Left renal cortex interstitium (tissue), 4 donors: Measurements from ENCODE around the gene PARP12. TPM values are rescaled to one million over a fixed set of nuclear protein-coding genes. Genes with fewer than 3 reads are reported as not detected.
A peak's percentile ranks its signal among the peaks of the same experiment; 100 is the strongest.

ENCODE experiments used
- DNase-seq, 4 donors: peaks; one replicate each; pipeline ENCODE4 v3.0.0-alpha.2; 2013; ENCODE audit warnings: low read depth in 4 of 4, low spot score in 2 of 4, missing footprints in 1 of 4
- polyA plus RNA-seq, 4 donors: library from polyadenylated mRNA; unstranded; fragments of 120-200 nt; gene quantifications; one replicate each; pipeline ENCODE4 v1.2.1, GENCODE V29; 2013; ENCODE audit not compliant: insufficient read length in 4 of 4

The PARP12 gene
- polyA plus RNA-seq, 4 donors: 12.3 to 23.3 (median 17.7) TPM

DNA sequence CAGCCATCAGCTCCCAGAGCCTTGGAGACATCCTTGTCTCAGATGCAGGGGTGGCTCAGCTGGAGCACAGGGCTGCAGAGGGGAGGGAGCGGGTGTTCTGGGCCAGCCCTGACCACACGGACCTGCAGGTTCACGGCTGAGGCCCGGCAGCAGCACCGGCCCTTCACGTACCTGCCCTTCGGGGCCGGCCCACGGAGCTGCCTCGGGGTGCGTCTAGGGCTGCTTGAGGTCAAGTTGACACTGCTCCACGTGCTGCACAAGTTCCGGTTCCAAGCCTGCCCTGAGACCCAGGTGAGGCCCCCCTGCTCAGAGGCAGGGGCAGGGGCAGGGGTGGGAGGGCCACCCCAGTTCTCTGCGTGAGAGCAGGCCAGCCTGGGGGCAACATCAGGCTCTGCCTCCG is 45.2 kb downstream of the PARP12 start:
- no peak for DNase-seq

DNA sequence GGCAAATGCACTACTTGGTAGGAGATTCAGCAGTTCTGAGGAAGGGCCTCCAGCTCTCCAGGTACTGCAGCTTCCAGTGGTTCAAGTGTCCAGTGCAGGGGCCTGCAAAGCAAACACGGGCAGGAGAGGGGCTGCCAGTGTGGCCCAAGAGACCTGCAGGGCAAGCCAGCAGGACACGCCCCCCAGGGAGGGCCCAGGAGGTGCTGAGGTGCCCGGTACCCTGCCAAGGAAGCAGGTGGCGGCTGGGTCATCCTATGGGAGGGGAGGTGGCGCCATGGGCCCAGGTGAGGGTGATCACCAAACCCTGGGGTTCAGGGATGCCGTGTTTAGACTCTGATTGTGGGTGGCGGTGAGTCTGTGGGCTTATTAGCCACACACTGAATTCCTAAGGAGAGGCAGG is 45.7 kb downstream of the PARP12 start:
- no peak for DNase-seq

DNA sequence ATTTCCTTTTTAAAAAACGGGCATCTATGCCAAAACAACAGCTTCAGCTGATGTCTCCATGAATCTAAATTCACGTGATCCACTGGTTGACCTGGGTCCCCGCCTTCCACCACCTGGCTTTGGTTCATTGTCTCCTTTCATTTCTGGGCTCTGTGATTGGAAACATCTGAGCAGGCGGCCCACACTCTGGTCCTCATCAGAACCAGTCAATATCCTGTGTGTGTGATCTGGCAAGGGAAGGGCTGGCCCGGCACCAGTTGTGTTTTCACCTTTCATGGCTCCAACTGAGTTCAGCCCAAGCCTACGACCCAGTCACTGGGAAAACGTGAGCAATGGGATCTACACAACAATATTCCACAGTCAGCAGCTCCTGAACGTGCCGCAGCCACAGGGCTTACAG is 46.2 kb downstream of the PARP12 start:
- no peak for DNase-seq

DNA sequence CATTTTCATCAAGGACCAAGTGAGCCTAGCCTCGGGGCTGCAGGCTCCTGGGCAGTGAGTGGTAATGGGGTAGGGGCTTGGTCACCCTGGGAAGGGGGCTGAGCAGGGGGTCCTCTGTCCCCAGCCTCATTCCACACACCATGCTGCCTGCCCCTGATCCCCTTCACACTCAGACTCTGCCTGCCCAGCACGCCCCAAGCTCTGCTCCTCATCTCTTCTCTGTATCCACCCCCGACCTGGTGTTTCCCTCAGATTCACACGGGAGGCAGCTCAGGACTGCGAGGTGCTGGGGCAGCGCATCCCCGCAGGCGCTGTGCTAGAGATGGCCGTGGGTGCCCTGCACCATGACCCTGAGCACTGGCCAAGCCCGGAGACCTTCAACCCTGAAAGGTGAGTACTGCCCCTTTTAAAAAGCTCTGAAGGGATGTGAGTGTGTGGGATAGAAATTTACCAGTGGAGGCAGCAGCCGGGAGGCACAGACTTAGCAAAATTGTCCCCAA is 47.2 kb downstream of the PARP12 start:
- DNase-seq: no peak

DNA sequence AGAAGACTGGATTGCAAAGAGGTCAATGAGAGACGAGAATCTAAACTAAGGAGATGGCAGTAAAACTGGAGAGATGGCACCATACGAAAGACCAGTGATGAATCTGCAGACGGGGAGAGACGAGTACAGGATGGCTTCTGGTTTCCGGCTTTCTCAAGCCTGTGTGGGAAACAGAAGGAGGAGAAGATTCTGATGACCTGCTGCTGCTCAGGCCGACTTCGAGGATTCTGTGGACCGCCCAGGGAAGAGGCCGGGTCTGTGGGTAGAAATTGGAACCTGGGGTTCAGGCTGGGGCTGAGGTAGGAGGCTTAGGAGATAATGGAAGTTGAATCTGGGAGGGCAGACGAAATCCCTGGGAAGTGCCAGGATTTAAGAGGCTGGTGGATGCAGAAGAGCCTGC is 48.6 kb downstream of the PARP12 start:
- no peak for DNase-seq

DNA sequence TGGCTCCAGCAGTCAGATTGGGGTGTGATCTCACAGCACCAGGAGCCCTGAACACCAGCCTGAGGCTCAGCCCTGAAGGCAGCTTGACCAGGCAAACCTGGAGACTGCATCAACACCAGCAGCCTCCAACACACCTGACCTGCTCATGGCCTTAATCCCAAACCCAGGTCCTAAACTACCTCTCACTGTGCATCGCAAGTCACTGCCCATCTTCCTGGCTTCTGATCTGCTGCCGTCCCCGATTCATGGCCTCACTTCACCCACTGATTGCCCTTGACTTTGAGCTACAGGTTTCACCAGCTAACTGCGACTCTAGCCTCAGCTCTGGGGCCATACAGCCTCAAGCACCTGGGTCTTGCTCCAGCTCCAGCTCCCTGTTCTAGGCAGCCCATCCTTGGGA is 49.1 kb downstream of the PARP12 start:
- no peak for DNase-seq

DNA sequence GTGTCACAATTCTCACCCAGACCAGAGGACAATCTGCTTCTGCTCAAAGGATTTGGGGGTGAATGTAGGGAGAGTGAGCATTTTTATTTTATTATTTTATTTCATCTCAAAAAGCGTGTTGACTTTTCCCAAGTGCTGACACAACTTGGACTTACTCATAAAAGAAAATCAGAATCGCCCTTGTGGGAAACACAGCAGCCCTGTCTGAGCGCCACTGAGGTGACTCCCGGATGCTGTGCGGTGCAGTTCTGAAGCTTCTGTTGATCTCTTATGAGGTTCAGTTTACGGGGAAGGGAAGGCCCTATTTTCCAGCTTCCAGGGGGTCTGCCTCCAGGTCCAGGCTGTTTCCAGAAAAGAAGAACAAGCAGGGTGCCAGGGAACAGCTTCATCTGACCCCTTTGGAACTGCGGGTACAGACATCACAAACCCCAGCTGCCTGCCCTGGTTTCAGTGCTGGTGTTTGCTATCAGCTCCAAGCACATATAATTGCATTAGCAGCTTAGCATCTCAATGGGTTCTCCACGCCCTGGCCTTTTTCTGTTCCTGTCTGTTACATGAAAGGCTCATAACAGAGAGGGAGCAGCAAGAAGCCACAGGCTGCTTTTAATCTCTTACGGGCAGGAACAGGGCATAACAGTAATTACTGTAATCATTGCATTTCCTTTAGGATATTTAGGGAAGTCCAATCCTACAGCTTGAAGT is 52.4 kb downstream of the PARP12 start:
- DNase-seq: no peak

DNA sequence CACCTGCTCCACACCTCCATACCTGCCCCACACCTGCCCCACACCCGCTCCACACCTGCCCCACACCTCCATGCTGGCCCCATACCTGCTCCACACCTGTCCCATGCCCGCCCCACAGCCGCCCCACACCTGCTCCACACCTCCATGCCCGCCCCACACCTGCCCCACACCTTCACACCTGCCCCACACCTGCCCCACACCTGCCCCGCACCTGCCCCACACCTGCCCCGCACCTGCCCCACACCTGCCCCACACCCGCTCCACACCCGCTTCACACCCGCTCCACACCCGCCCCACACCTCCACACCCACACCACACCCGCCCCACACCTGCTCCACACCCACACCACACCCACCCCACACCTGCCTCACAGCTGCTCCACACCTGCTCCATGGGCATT is 53.0 kb downstream of the PARP12 start:
- DNase-seq: no peak

DNA sequence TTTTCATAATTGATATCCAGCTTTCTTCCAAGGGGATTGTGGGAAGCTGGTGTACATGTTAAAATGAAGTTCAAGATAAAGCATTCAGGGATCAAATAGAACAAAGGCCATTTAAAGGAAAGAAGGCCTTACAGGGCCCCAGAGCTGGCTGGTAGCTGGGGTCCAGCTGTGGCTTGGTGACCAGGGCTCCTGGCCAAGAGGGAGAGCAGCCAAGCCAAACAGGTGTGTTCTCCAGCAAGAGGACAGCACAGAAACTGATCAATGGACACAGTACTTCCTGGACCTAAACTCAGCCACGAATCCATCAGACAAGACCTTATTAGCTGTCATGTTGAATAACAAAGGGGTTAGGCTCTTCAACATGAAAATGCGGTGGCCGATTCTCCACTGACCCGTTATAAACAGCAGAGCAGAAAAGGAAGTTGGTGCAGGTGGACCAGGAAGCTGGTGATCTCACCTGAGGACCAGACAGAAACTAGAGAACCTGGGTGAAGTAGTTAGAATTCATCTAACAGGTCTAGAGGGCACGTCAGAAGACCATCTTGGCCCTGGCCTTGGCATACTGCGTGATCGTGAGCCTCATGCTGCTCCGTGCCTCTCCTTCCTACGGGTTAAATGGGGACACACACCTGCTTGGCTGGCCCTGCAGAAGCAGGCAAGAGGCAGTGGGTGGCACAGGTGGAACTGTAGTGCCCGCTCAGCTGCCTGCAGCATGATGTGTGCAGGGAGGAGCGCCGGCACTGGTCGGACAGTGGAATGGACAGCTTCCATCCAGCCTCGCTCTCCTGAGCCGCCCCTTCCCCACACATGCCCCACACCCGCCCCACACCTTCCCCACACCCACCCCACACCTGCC is 53.8 kb downstream of the PARP12 start:
- DNase-seq: no peak

DNA sequence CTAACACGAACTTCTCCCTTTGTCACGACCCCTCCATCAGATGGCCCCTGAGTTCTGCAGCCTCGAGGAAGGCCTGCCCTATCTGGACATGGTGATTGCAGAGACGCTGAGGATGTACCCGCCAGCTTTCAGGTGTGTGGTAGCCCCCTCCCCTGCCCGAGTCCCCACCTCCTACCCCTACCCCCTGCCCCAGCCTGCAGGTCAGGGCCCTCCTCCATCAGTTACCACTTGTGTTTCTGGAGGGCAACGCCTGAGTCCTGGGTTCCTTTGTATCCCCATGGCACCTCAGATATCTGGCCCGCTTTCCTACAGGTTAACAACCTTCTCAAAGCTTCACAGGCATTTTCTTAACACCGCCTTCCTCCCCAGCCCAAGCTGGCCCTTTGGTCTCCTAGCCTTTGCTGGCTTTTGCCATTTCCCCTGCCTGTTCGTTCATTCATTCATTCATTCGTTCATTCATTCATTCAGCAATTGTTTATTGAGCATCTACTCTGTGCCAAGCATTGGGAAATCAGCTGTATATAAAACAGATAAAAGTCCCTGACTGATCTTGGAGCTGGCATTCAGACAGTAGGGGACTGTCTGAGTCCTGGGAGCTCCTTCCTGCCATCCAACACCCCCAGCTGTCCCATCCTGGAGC is 55.6 kb downstream of the PARP12 start:
- no peak for DNase-seq

DNA sequence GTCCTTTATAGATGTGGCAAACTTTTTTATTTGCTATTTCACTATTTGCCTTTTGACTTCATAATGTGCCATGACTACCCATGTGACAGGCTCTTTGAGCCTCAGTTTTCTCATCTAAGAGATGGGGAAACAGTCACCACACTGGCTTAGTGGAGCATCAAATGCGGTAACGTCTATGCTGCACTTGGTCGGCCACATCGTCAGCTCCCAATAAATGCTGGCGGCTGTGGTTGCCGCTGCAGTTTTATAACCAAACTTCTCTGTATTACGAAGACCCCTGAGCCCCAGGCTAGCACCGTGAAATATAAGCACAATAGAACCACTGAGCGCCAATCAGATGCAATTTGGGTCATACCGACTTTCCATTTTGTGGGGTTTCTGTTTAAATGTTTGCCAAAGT is 56.2 kb downstream of the PARP12 start:
- DNase-seq: no peak

DNA sequence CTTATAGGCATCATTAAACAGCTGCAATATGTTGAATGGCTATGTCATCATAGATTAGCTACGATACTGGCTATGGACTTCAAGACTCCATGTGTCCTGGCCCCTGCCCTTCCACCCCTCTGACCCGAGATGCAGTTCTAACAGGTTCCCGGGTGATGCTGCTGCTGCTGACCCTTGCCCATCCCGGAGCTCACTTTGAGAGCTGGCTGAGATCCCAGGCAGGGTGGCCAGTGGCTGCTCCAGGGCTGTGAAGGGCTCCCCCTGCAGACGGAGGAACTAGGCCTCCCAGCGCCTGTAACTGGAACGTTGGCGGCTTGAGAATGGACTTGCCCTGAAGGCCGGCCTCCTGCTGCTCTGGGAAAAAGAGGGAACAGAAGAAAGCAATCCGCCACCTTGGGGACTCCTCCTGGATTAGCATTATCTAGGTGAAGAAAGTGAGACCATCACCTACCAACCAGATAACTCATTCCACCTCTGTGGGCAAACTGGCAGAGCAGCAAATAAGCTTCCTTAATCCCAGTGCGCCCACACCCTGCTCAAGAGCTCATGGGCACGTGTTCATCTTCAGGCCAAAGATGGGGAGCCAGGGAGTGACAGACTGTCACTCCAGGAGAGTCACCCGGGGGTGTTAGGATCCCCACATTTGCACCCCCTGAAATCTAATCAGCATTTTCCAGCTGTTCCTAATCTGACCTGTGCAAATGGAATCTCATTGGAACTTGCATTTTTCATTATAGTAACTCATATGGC is 56.8 kb downstream of the PARP12 start:
- no peak for DNase-seq

DNA sequence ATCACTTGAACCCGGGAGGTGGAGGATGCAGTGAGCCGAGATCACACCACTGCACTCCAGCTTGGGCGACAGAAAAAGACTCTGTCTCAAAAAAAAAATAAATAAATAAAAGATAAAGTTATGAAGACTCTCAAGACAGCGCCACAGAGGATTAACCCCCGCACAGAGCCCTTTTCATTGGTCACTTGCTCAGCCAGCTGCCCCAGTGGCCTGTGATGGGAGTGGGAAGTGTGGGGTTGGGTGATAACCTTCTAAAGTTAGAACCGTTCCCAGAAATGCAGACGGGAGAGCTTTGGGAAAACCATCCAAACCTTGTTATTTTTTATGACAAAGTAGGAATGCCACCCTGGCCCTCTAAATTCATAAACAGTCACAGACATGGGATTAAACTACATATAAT is 57.4 kb downstream of the PARP12 start:
- no peak for DNase-seq

DNA sequence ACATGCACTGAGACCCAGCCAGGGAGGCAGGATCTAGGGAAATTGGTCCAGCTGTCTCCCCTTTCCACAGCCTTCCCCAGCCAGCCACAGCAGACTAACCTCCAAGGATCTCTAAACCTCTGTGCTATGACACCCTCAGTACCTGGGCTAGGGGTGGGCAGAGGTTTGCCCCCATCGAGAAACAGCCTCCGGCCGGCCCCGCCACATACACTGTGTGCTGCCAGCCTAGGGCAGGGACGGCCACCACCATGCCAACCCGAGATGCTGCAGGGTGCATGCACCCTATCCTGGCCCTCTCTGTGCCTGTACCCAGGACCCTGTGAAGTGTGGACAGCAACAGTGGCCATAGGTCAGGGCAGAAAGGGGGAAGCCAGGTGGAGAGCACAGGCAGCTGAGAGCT is 58.1 kb downstream of the PARP12 start:
- DNase-seq: no peak

DNA sequence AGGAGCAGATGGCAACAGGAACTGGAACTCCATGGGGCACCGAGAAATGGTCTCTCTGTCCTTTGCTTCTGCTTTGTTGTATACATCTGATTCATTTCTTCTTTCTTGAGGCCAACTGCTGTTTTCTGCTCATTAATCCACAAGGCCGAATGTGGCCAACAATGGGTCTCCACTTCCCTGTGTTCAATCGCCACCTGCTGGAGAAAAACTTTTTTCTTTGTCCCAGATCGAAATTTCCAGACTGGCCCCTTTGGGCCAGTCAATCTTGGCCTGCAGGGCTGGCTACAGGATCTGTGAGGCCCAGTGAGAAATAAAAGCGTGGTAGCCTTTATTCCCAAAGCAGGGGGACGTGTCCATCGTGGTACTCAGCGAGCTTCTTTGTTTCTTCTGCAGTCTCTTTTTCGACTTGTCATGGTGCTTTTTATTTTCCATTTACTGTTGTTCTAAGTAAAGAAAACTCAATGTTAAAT is 58.8 kb downstream of the PARP12 start:
- DNase-seq: peak in 2 of 4 donors; percentile 31 to 43

DNA sequence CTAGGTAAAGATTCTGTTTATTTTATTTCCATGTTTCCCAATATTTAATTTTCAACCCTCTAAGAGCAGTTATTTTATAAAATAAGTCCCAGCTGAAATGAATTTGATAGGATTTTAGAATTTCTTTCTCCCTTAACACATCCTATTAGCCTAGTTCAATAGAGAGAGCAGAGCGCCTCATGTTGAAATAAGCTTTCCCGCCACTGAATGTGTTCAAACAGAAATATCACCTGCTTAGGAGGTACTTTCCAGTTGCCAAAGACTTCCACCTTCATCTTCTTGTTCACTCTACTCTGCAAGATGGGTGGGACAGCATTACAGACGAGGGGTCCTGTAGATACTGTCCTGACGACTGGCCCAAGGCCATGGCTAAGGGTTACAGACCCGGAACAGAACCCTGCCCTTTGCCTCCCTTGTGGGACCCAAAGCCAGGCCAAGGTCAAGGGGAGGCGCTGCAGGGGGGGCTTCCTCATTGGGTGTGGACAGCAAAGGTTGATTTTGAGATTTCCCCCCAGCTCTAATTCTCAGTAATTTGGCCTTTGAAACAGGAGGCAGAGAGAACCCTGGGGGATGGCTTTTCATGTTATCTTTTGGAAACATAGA is 62.0 kb downstream of the PARP12 start:
- DNase-seq: no peak

DNA sequence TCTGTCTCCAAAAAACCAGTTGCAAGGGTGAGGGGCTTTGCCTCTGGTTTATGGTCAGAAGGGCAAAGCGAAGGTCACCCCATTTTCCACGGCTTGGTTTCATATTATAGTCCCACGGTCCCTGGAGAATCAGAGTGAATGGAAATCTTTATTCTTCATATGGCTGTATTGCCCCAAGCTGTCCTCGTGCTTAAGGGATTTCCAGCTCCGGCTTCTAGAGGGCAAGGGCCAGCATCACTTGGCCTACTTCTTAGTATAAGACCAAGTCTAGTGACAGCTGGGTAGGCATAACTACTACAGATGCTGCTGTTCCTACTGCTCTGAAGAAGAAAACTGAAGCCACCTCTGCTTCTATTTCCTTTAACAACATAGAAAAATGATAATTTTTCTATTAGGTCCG is 63.2 kb downstream of the PARP12 start:
- DNase-seq: no peak

DNA sequence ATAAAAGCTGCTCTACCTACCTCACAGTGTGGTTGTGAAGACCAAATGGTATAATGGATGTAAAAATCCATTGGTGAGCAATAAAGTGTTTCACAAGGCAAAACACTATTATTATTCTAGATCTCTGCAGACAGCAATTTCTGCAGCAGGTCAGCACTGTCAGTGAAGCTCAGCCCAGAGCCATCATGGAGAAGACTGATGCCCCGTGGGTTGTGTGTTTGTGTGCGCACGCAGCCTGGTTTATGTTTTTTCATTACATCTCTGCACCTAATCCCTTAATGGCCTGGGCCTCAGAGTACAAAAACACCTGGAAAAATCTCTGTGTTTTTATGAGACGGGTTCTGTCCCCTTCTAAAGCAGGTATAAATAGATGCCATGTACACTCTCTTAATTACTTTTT is 64.2 kb downstream of the PARP12 start:
- no peak for DNase-seq

DNA sequence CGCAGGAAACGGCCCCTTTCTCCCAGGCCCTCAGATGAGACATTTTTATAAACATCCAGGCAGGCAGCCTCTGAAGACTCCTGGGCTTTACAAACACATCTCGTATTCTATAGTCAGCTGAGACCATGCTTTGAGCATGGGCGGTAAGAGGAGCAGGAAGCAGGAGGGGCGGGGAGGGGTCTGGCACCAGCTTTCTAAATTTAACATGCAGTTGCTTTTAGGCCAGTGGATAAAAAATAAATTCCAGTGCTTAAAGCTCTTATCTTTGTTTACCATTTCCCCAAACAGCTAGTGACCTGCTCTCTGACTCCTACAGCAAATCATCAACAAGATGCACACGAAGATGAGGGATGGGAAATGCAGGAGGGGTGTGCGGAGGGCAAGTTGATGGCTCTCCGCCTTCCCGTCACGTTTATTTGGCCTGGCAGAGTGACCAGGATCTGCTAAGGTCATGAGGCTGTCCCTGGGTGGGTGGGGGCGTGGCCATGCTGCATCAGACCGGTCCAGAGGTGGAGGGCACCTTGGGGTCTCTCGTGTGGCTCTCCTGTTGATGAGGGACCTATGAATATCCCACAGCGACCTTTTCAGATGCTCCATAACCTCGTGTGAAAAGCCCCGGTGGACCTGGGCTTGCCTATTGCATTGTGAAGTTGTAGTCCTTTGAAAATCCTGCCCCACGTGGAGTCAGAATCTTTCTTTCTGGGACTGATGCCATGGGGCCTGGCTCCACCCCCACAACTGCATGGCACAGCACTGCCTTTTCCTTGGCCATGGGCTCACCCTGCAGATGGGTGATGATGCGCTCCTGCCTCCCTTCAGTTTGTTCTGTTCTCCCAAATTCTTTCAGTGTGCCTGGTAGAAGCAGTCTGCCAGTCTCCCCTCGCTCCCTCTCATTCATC is 67.5 kb downstream of the PARP12 start:
- peak in 1 of 4 donors; percentile 28 for DNase-seq
